Posterior cingulate gyrus (tissue), 11 donors: ENCODE measurements around the gene PRRG3.

ENCODE experiments used
- DNase-seq, 10 donors: peaks; one replicate each; pipeline versions ENCODE4 v3.0.0 to v3.0.0-alpha.2; 2020 to 2021; ENCODE audit warnings: mixed read lengths in 3 of 10
- intact Hi-C: fragments of 100-400 bp; cut with DNase I; formaldehyde crosslinking; loops from one replicate; pipeline ENCODE4 v1.15.1; 2023

PRRG3 gene

GRCh38 chrX:151738751-151739150 is 43.5 kb downstream of the PRRG3 start:
- intact Hi-C loops, result no loop called here
- no peak for DNase-seq

- intact Hi-C loops, result no loop called here
- DNase-seq, result no peak
These were observed 46.3 kb downstream of the PRRG3 start for GRCh38 chrX:151741606-151742005.

GRCh38 chrX:151742311-151742710 is 47.1 kb downstream of the PRRG3 start:
- no peak for DNase-seq
- intact Hi-C loops, result no loop called here

GRCh38 chrX:151743651-151744470 is 48.6 kb downstream of the PRRG3 start:
- intact Hi-C loops, result no loop called here
- no peak for DNase-seq

GRCh38 chrX:151745651-151746050 is 50.4 kb downstream of the PRRG3 start:
- DNase-seq, result no peak
- intact Hi-C loops, result no loop called here

- DNase-seq, result no peak
- intact Hi-C loops, result no loop called here
These were observed 51.2 kb downstream of the PRRG3 start for GRCh38 chrX:151746502-151746901.

GRCh38 chrX:151750511-151750910 is 55.3 kb downstream of the PRRG3 start:
- DNase-seq, result no peak
- intact Hi-C loops, result no loop called here

- intact Hi-C loops, result loop anchor here (2.0 kb wide), 1 partner anchor 880 kb away; no protein-coding TSS in a partner anchor
- no peak for DNase-seq
These were observed 57.6 kb downstream of the PRRG3 start for GRCh38 chrX:151752847-151753246.

- DNase-seq, result peak; percentile 27 to 92 (median 56)
- intact Hi-C loops, result loop anchor here (2.0 kb wide), 1 partner anchor 879 kb away; no protein-coding TSS in a partner anchor
These were observed 58.2 kb downstream of the PRRG3 start for GRCh38 chrX:151753313-151754046.

- intact Hi-C loops, result no loop called here
- DNase-seq, result no peak
These were observed 58.8 kb downstream of the PRRG3 start for GRCh38 chrX:151754047-151754429.

- intact Hi-C loops, result no loop called here
These were observed 59.5 kb downstream of the PRRG3 start for GRCh38 chrX:151754641-151755215.

More at GRCh38 chrX:151754641-151755215, 59.5 kb downstream of the PRRG3 start:
- no peak for DNase-seq
